ENCODE measurements around the gene RAB6A. TPM values are rescaled to one million over a fixed set of nuclear protein-coding genes. Genes with fewer than 3 reads are reported as not detected.

RAB6A gene
- total and polyA plus RNA-seq, 2 of the 8 experiments (the other 6 are each of a cell fraction or from before 2014, with no cell fraction given), result 24.4 to 88.6 TPM

DNA sequence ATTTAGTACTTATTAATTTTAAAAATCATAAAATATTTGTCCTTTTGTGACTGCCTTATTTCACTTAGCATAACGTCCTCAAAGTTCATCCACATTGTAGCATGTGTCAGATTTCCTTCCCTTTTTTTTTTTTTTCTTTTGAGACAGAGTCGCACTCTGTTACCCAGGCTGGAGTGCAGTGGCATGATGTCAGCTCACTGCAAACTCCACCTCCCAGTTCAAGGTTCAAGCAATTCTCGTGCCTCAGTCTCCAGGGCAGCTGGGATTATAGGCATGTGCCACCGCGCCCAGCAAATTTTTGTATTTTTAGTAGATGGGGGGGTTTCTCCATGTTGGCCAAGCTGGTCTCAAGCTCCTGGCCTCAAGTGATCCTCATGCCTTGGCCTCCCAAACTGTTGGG lies 10.6 kb downstream of the RAB6A start:
- Histone ChIP-seq H2BK12ac (ENCODE audit: low read depth, low read length) (no peak overlapping the region), H3K9ac (replicated peaks in 1 of 4; ENCODE audit: extremely low read depth in 1 of 4, low read depth in 3 of 4, low read length in 3 of 4) (no peak overlapping the region), H3K79me1 (ENCODE audit: low read depth, low read length) (peaks cover 37% of the 10 kb centered on the region), H3K27ac (ENCODE audit: low read depth, low read length) (no peak overlapping the region), H4K5ac (ENCODE audit: insufficient read length, low read depth, low read length) (no peak overlapping the region), H3K23ac (ENCODE audit: insufficient read length) (no peak overlapping the region), H3K4me2 (ENCODE audit: insufficient read depth in 1 of 2, low read depth in 2 of 2, low read length in 2 of 2) (no peak overlapping the region), H3K9me3 (ENCODE audit: insufficient read depth in 2 of 2, low read depth in 1 of 2, low read length in 1 of 2) (no peaks in the 10 kb centered on the region), H3K14ac (ENCODE audit: insufficient read length) (no peak overlapping the region), H4K91ac (replicated peaks; ENCODE audit: insufficient read length, low read length) (no peak overlapping the region), H3K56ac (replicated peaks; ENCODE audit: insufficient read length, low read depth, low read length) (no peak overlapping the region), H2BK15ac (ENCODE audit: low read length) (no peak overlapping the region), H3K4me3 (ENCODE audit: extremely low read depth in 1 of 4, insufficient read depth in 2 of 4, low read depth in 3 of 4, low read length in 4 of 4) (no peak overlapping the region), H3K27me3 (replicated peaks in 1 of 4; ENCODE audit: control insufficient read depth in 3 of 4, extremely low read depth in 1 of 4, insufficient read depth in 3 of 4, low read length in 3 of 4) (no peaks in the 10 kb centered on the region), H3K18ac (ENCODE audit: extremely low read depth, low read length) (no peak overlapping the region), H2BK5ac (ENCODE audit: low read depth, low read length) (no peak overlapping the region), H2AK5ac (ENCODE audit: low read depth, low read length) (no peak overlapping the region), H2BK120ac (replicated peaks; ENCODE audit: low read depth, low read length) (no peak overlapping the region), H3K4me1 (replicated peaks in 1 of 4; ENCODE audit: control insufficient read depth in 3 of 4, insufficient read depth in 4 of 4, low read length in 3 of 4) (no peaks in the 10 kb centered on the region; a peak in 1 of 7 replicates), H3K4ac (replicated peaks; ENCODE audit: insufficient read length, low read depth, low read length) (no peak overlapping the region), H4K20me1 (replicated peaks in 1 of 2; ENCODE audit: control insufficient read depth in 1 of 2, insufficient read depth in 2 of 2, low read length in 2 of 2) (peaks cover 5 to 19% of the 10 kb centered on the region in 2 experiments), H3K36me3 (ENCODE audit: control insufficient read depth in 2 of 4, insufficient read depth in 4 of 4, low read length in 3 of 4) (no peaks in the 10 kb centered on the region), H4K8ac (ENCODE audit: extremely low read depth, insufficient read depth, low read length) (no peak overlapping the region), H2BK20ac (ENCODE audit: low read length) (no peak overlapping the region), H3K79me2 (ENCODE audit: control insufficient read depth in 1 of 2, insufficient read depth in 2 of 2, low read length in 2 of 2) (peaks cover 24 to 93% of the 10 kb centered on the region in 2 experiments), H2AFZ (ENCODE audit: low read length) (no peak overlapping the region), H3K23me2 (ENCODE audit: low read depth, low read length) (no peaks in the 10 kb centered on the region)
- POLR2A ChIA-PET (ENCODE audit: partially characterized antibody), result interaction anchor here (0.8 to 2.8 kb wide), 2 partner anchors 11 to 29 kb away, joined by 3 to 9 read pairs; partner anchors contain the start of gene RAB6A
- CTCF ChIA-PET (ENCODE audit: partially characterized antibody), result interaction anchor here (0.5 to 1.1 kb wide), 3 partner anchors 15 to 203 kb away, joined by 3 read pairs; no protein-coding TSS in a partner anchor
- WGBS, 2 experiments (ENCODE audit: extremely low coverage in 1 of 2, insufficient coverage in 1 of 2, insufficient read length in 1 of 2, insufficient replicate concordance in 2 of 2, low coverage in 1 of 2, low lambda C conversion rate in 2 of 2, missing lambda C conversion rate in 1 of 2), result 94% methylated on average over 4 of the region's 5 CpGs; no CpG with 5 or more reads in 1 of the 2 experiments
- no peak for FAIRE-seq
- no peak for DNase-seq (ENCODE audit: low read depth in 1 of 2, low spot score in 2 of 2)
- no peak for TF ChIP-seq MAFK (IDR thresholded peaks at IDR 0.05; ENCODE audit: low read depth, low read length)
- no peak for TF ChIP-seq TBP (IDR thresholded peaks at IDR 0.05; ENCODE audit: low read depth, low read length)
- no peak for TF ChIP-seq NANOG (IDR thresholded peaks at IDR 0.05; ENCODE audit: insufficient read depth, low read depth, low read length, poor library complexity, severe bottlenecking)
- TF ChIP-seq CHD1 (IDR thresholded peaks at IDR 0.05; ENCODE audit: low read depth, low read length), result no peak
- TF ChIP-seq ZNF274 (IDR thresholded peaks at IDR 0.05; ENCODE audit: borderline replicate concordance, extremely low read depth, low read length), result no peak
- no peak for TF ChIP-seq JUN (IDR thresholded peaks at IDR 0.05; ENCODE audit: low read depth, low read length)
- TF ChIP-seq TAF1 (IDR thresholded peaks at IDR 0.05; ENCODE audit: low read depth, low read length), result no peak
- TF ChIP-seq BACH1 (IDR thresholded peaks at IDR 0.05; ENCODE audit: low read length), result no peak
- no peak for TF ChIP-seq GTF2F1 (IDR thresholded peaks at IDR 0.05; ENCODE audit: borderline replicate concordance, low read depth, low read length)
- TF ChIP-seq SIX5 (IDR thresholded peaks at IDR 0.05; ENCODE audit: low read depth, low read length), result no peak
- no peak for TF ChIP-seq SP4 (IDR thresholded peaks at IDR 0.05; ENCODE audit: low read length)
- TF ChIP-seq SUZ12 (IDR thresholded peaks at IDR 0.05; ENCODE audit: low read length), result no peak
- TF ChIP-seq FOSL1 (IDR thresholded peaks at IDR 0.05; ENCODE audit: insufficient read depth, low read depth, low read length), result no peak
- no peak for TF ChIP-seq GABPA (IDR thresholded peaks at IDR 0.05; ENCODE audit: borderline replicate concordance, insufficient read depth, low read length)
- no peak for TF ChIP-seq SIRT6 (IDR thresholded peaks at IDR 0.05; ENCODE audit: low read length)
- TF ChIP-seq CEBPB (IDR thresholded peaks at IDR 0.05; ENCODE audit: low read depth, low read length), result no peak

Measured in H1 (cell line).